Fibroblast of mammary gland (primary cell): Measurements from ENCODE around the gene IRF1.

Source experiments
- DNase-seq: peaks from one replicate; pipeline ENCODE4 v3.0.0-alpha.2; 2010; ENCODE audit warnings: low read depth
- H3K4me3 ChIP-seq: 2 replicates; pipeline ENCODE4 v1.5.1; 2011; ENCODE audit warnings: low read depth, mild to moderate bottlenecking, low read length, moderate library complexity; ENCODE audit not compliant: control insufficient read depth
- CTCF ChIP-seq: conservative IDR thresholded peaks from 2 replicates; pipeline ENCODE4 v1.5.1; 2011; ENCODE audit warnings: low read depth, low read length, inconsistent platforms; ENCODE audit not compliant: control insufficient read depth, insufficient read depth

IRF1 gene

GRCh38 chr5:132500244-132500930 is 9.8 kb upstream of the IRF1 start:
- no peak for DNase-seq
- no peak for TF ChIP-seq CTCF
- H3K4me3 ChIP-seq = no peak overlapping the region

GRCh38 chr5:132499440-132500243 is 9.1 kb upstream of the IRF1 start:
- H3K4me3 ChIP-seq = no peak overlapping the region
- no peak for TF ChIP-seq CTCF
- DNase-seq = no peak

- H3K4me3 ChIP-seq = no peak overlapping the region
- no peak for TF ChIP-seq CTCF
- no peak for DNase-seq
Observed at GRCh38 chr5:132498686-132499271, 8.2 kb upstream of the IRF1 start.

GRCh38 chr5:132498152-132498551 is 7.6 kb upstream of the IRF1 start:
- TF ChIP-seq CTCF = no peak
- peak; percentile 43 for DNase-seq
- no peak overlapping the region for H3K4me3 ChIP-seq

GRCh38 chr5:132497488-132497997 is 7.0 kb upstream of the IRF1 start:
- peak overlapping the region; percentile 67 for H3K4me3 ChIP-seq
- peak; percentile 90 for DNase-seq
- TF ChIP-seq CTCF = no peak

- no peak for TF ChIP-seq CTCF
- peak; percentile 81 for DNase-seq
- peak overlapping the region; percentile 67 for H3K4me3 ChIP-seq
Observed at GRCh38 chr5:132496631-132497487, 6.3 kb upstream of the IRF1 start.
